HepG2 (cell line): Measurements from ENCODE around the gene KANSL3. TPM values are rescaled to one million over a fixed set of nuclear protein-coding genes. Genes with fewer than 3 reads are reported as not detected.
A peak's percentile ranks its signal among the peaks of the same experiment; 100 is the strongest.

Source experiments
- ATAC-seq: fragments of 200-7000 bp; cut with Tn5 transposase; 3 replicates; pipeline ENCODE4 v1.9.1; 2020; ENCODE audit warnings: mild to moderate bottlenecking, moderate library complexity
- BruUV-seq: library from RNA; stranded (reverse); fragments of 400-500 nt; replicated peaks from 2 replicates; lab custom pipeline; 2021; lab: Mats Ljungman, UMichigan
- CTCF ChIA-PET: fragments of 300-600 bp; formaldehyde crosslinking; extraction: SDS; loops from one replicate; lab custom pipeline; 2021; ENCODE audit warnings: low total read pairs, inconsistent platforms, low intra/inter-chr PET ratio; lab: Yijun Ruan, JAX
- POLR2A ChIA-PET: fragments of 350-600 bp; sonication (Branson Sonifier 250); formaldehyde crosslinking; loops from one replicate; lab custom pipeline; 2020; ENCODE audit warnings: antibody characterized with exemption, inconsistent platforms; lab: Yijun Ruan, JAX
- DNase-seq: peaks from one replicate; pipeline ENCODE4 v3.0.0-alpha.2; 2015; ENCODE audit warnings: low spot score
- FAIRE-seq: peaks from 3 replicates; lab custom pipeline; 2011; peaks lifted over from hg19 to GRCh38; lab: Jason Lieb, UNC
- H2AFZ ChIP-seq: one replicate; pipeline ENCODE4 v1.6.1; 2011; ENCODE audit warnings: low read length, inconsistent platforms
- H3K27ac ChIP-seq: fragments of 300-600 bp; 3 replicates; pipeline ENCODE4 v1.8.0; 2011; ENCODE audit warnings: mixed run types, mild to moderate bottlenecking, mixed read lengths, low read length, inconsistent platforms; ENCODE audit not compliant: insufficient read depth; ENCODE audit errors: extremely low read length
- H3K27me3 ChIP-seq, 2 experiments: fragments of 200-600 bp in 1 of 2; 2 replicates in 1 of 2; 3 replicates in 1 of 2; pipeline versions ENCODE4 v1.6.0 to v1.8.0; 2011; ENCODE audit warnings: low read length in 2 of 2, mild to moderate bottlenecking in 2 of 2, moderate library complexity in 2 of 2, inconsistent platforms in 1 of 2; ENCODE audit not compliant: insufficient read depth in 2 of 2, control insufficient read depth in 1 of 2
- H3K36me3 ChIP-seq, 2 experiments: fragments of 200-600 bp in 1 of 2; replicated peaks in 1 of 2; 2 replicates in 1 of 2; 3 replicates in 1 of 2; pipeline versions ENCODE4 v1.5.1 to v1.8.0; 2011; ENCODE audit warnings: low read length in 2 of 2, inconsistent platforms in 1 of 2; ENCODE audit not compliant: insufficient read depth in 2 of 2, control insufficient read depth in 1 of 2
- H3K4me1 ChIP-seq: 2 replicates; pipeline ENCODE4 v1.5.1; 2012; ENCODE audit warnings: low read length, inconsistent platforms; ENCODE audit not compliant: insufficient read depth
- H3K4me2 ChIP-seq: 2 replicates; pipeline ENCODE4 v1.6.0; 2011; ENCODE audit warnings: low read depth, low read length, inconsistent platforms
- H3K4me3 ChIP-seq, 3 experiments: fragments of 200-600 bp in 1 of 3; sonication (generic), shearing (Covaris generic) in 1 of 3; replicated peaks in 1 of 3; 2 replicates each; pipeline ENCODE4 v1.5.1; 2011 to 2016; ENCODE audit warnings: low read length in 3 of 3, inconsistent platforms in 2 of 3, low read depth in 2 of 3, mild to moderate bottlenecking in 2 of 3, control low read depth in 1 of 3, mixed read lengths in 1 of 3; ENCODE audit not compliant: insufficient read depth in 1 of 3
- H3K79me2 ChIP-seq: one replicate; pipeline ENCODE4 v1.6.1; 2011; ENCODE audit warnings: low read length, inconsistent platforms; ENCODE audit not compliant: insufficient read depth
- H3K9ac ChIP-seq: 2 replicates; pipeline ENCODE4 v1.6.0; 2011; ENCODE audit warnings: mild to moderate bottlenecking, low read depth, low read length, inconsistent platforms; ENCODE audit not compliant: insufficient read depth
- H3K9me3 ChIP-seq: 2 replicates; pipeline ENCODE4 v1.5.1; 2012; ENCODE audit warnings: mild to moderate bottlenecking, low read length
- H4K20me1 ChIP-seq: 2 replicates; pipeline ENCODE4 v1.6.0; 2011; ENCODE audit warnings: inconsistent platforms, mild to moderate bottlenecking, low read length, moderate library complexity; ENCODE audit not compliant: insufficient read depth
- DNMT1 ChIP-seq: sonication (generic); formaldehyde crosslinking; IDR thresholded peaks from 2 replicates; pipeline ENCODE4 v1.5.1; 2020; ENCODE audit warnings: mild to moderate bottlenecking, missing genetic modification reagents
- FOXA1 ChIP-seq, 2 experiments: fragments of 450-650 bp in 1 of 2; sonication (generic) in 1 of 2; formaldehyde crosslinking in 1 of 2; IDR thresholded peaks; 2 replicates each; pipeline versions ENCODE4 v1.4.0 to v1.6.1; 2016 to 2020; ENCODE audit warnings: missing genetic modification reagents in 1 of 2
- GFI1 ChIP-seq: sonication (generic); formaldehyde crosslinking; IDR thresholded peaks from 2 replicates; pipeline ENCODE4 v1.5.0; 2020; ENCODE audit warnings: missing genetic modification reagents, mild to moderate bottlenecking, borderline replicate concordance
- KLF16 ChIP-seq, 2 experiments: sonication (generic) in 1 of 2; formaldehyde crosslinking in 1 of 2; IDR thresholded peaks; 2 replicates each; pipeline versions ENCODE4 v1.6.1 to v1.8.0; 2016 to 2023; ENCODE audit warnings: missing genetic modification reagents in 2 of 2, missing compliant biosample characterization in 1 of 2
- MTF2 ChIP-seq: sonication (generic); formaldehyde crosslinking; IDR thresholded peaks from 2 replicates; pipeline ENCODE4 v1.5.0; 2020; ENCODE audit warnings: missing genetic modification reagents, borderline replicate concordance
- NRL ChIP-seq: sonication (generic); formaldehyde crosslinking; IDR thresholded peaks from 2 replicates; pipeline ENCODE4 v1.5.0; 2020; ENCODE audit warnings: missing genetic modification reagents, mild to moderate bottlenecking, moderate library complexity, borderline replicate concordance
- SAP130 ChIP-seq: IDR thresholded peaks from 2 replicates; pipeline ENCODE4 v1.6.1; 2016; ENCODE audit warnings: low read depth
- SIN3B ChIP-seq: fragments of 150-350 bp; IDR thresholded peaks from 2 replicates; pipeline ENCODE4 v1.6.1; 2014; ENCODE audit warnings: low read length
- ZNF678 ChIP-seq: sonication (generic); formaldehyde crosslinking; IDR thresholded peaks from 2 replicates; pipeline ENCODE4 v1.4.0; 2020; ENCODE audit warnings: mild to moderate bottlenecking, missing genetic modification reagents
- WGBS: methylation state at CpG from one replicate; pipeline ENCODE4 v1.1.6; 2017; ENCODE audit warnings: low lambda C conversion rate; 5-methylcytosine and 5-hydroxymethylcytosine counted together
- in situ Hi-C: cut with HindIII; loops from 2 replicates; pipeline ENCODE4 v1.10.0; 2017; ENCODE audit warnings: low pct_unique_long_range_greater_than_20kb; ENCODE audit not compliant: extremely low pct_ligation_motif_present
- intact Hi-C: fragments of 100-400 bp; cut with micrococcal nuclease; formaldehyde crosslinking; loops from one replicate; pipeline ENCODE4 v1.10.0; 2022; ENCODE audit not compliant: unreplicated experiment
- polyA plus RNA-seq, 8 experiments: library from polyadenylated mRNA; depleted of rRNA in 3 of 8; stranded (reverse) in 7 of 8; unstranded in 1 of 8; fragments of >200 nt; fragmentation: Illumina TruSeq in 4 of 8; extraction: Trizol in 4 of 8; gene quantifications; 2 replicates each; pipeline versions ENCODE4 v1.2.1 to v1.2.3, GENCODE V29; 2011 to 2016; ENCODE audit warnings: low read depth in 4 of 8, missing spikeins in 1 of 8, mixed read lengths in 1 of 8; ENCODE audit not compliant: insufficient read depth in 1 of 8
- total RNA-seq, 5 experiments: library from RNA; depleted of rRNA; stranded (reverse); fragments of >200 nt; fragmentation: Illumina TruSeq; extraction: Trizol; gene quantifications; 2 replicates each; pipeline ENCODE4 v1.2.3, GENCODE V29; 2016; ENCODE audit warnings: low read depth in 1 of 5
- TF ChIP-seq, protein P1 (sequence below): sonication (generic); formaldehyde crosslinking; IDR thresholded peaks from 2 replicates; pipeline ENCODE4 v1.4.0; 2020; ENCODE audit warnings: mild to moderate bottlenecking, missing genetic modification reagents
- TF ChIP-seq, protein P2 (sequence below): sonication (generic); formaldehyde crosslinking; IDR thresholded peaks from 2 replicates; pipeline ENCODE4 v1.5.1; 2020; ENCODE audit warnings: mild to moderate bottlenecking, moderate library complexity, missing genetic modification reagents
- TF ChIP-seq, protein P3 (sequence below): sonication (generic); formaldehyde crosslinking; IDR thresholded peaks from 2 replicates; pipeline ENCODE4 v1.8.1; 2023; ENCODE audit warnings: mild to moderate bottlenecking, inconsistent platforms, moderate library complexity, missing genetic modification reagents, borderline replicate concordance
- TF ChIP-seq, protein P4 (sequence below): sonication (generic); formaldehyde crosslinking; IDR thresholded peaks from 2 replicates; pipeline ENCODE4 v1.8.1; 2023; ENCODE audit warnings: mild to moderate bottlenecking, missing genetic modification reagents

Gene KANSL3
- total and polyA plus RNA-seq, 2 of the 13 experiments (the other 11 are each of a cell fraction or from before 2014, with no cell fraction given), result 20.8 to 37.3 TPM

DNA sequence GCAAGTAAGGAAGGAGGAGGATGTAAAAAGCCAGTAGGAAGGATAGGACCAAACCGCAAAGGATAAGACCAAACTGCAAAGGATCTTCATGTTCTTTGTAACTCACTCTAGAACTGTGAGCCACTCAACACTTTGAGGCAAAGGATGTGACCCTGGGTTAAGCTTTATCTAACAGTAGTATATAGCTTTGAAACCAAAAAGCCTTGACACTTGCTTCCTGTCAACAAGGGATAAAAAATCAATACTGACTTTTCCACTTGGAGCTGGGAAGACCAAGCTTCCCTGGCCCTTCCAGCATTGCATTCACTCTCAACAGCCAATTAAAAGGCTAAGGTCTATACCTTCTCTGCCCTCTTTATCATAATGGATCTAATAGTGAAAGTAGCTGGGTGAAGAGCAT is 22.0 kb downstream of the KANSL3 start:
- Histone ChIP-seq H2AFZ (no peak overlapping the region), H3K9me3 (no peaks in the 10 kb centered on the region), H3K27me3 (no peaks in the 10 kb centered on the region), H3K4me1 (peaks cover 17% of the 10 kb centered on the region), H3K4me3 (no peak overlapping the region), H3K27ac (peak overlapping the region; percentile 2), H3K79me2 (no peaks in the 10 kb centered on the region), H3K9ac (no peak overlapping the region), H3K36me3 (peaks cover 34 to 68% of the 10 kb centered on the region in 2 experiments), H4K20me1 (no peaks in the 10 kb centered on the region), H3K4me2 (no peak overlapping the region)
- CTCF ChIA-PET, result no interaction called here
- FAIRE-seq (no peak), ATAC-seq (peak; percentile 84), DNase-seq (no peak)
- in situ Hi-C loops, result no loop called here
- POLR2A ChIA-PET, result interaction anchor here (1.1 kb wide), 1 partner anchor 21 kb away, joined by 4 read pairs; the partner anchor contains the start of gene KANSL3
- no TSS peak for BruUV-seq
- intact Hi-C loops, result no loop called here
- WGBS, result 86% methylated on average over 1 of the region's 1 CpG
- TF ChIP-seq SAP130 (CRISPR knock-in tag) (peak; percentile 42; the same call in 1 of the 2 replicates), NRL (CRISPR knock-in tag) (no peak), DNMT1 (CRISPR knock-in tag) (no peak), SIN3B (no peak), GFI1 (CRISPR knock-in tag) (no peak), KLF16 (CRISPR knock-in tag; IDR thresholded peaks at IDR 0.05) (no peak), FOXA1 (IDR thresholded peaks at IDR 0.05) (no peak), FOXA1 (CRISPR knock-in tag; IDR thresholded peaks at IDR 0.05) (peak; percentile 49; the same call in 1 of the 2 replicates), MTF2 (CRISPR knock-in tag) (no peak), ZNF678 (CRISPR knock-in tag) (no peak)
- TF ChIP-seq, protein P1, sequence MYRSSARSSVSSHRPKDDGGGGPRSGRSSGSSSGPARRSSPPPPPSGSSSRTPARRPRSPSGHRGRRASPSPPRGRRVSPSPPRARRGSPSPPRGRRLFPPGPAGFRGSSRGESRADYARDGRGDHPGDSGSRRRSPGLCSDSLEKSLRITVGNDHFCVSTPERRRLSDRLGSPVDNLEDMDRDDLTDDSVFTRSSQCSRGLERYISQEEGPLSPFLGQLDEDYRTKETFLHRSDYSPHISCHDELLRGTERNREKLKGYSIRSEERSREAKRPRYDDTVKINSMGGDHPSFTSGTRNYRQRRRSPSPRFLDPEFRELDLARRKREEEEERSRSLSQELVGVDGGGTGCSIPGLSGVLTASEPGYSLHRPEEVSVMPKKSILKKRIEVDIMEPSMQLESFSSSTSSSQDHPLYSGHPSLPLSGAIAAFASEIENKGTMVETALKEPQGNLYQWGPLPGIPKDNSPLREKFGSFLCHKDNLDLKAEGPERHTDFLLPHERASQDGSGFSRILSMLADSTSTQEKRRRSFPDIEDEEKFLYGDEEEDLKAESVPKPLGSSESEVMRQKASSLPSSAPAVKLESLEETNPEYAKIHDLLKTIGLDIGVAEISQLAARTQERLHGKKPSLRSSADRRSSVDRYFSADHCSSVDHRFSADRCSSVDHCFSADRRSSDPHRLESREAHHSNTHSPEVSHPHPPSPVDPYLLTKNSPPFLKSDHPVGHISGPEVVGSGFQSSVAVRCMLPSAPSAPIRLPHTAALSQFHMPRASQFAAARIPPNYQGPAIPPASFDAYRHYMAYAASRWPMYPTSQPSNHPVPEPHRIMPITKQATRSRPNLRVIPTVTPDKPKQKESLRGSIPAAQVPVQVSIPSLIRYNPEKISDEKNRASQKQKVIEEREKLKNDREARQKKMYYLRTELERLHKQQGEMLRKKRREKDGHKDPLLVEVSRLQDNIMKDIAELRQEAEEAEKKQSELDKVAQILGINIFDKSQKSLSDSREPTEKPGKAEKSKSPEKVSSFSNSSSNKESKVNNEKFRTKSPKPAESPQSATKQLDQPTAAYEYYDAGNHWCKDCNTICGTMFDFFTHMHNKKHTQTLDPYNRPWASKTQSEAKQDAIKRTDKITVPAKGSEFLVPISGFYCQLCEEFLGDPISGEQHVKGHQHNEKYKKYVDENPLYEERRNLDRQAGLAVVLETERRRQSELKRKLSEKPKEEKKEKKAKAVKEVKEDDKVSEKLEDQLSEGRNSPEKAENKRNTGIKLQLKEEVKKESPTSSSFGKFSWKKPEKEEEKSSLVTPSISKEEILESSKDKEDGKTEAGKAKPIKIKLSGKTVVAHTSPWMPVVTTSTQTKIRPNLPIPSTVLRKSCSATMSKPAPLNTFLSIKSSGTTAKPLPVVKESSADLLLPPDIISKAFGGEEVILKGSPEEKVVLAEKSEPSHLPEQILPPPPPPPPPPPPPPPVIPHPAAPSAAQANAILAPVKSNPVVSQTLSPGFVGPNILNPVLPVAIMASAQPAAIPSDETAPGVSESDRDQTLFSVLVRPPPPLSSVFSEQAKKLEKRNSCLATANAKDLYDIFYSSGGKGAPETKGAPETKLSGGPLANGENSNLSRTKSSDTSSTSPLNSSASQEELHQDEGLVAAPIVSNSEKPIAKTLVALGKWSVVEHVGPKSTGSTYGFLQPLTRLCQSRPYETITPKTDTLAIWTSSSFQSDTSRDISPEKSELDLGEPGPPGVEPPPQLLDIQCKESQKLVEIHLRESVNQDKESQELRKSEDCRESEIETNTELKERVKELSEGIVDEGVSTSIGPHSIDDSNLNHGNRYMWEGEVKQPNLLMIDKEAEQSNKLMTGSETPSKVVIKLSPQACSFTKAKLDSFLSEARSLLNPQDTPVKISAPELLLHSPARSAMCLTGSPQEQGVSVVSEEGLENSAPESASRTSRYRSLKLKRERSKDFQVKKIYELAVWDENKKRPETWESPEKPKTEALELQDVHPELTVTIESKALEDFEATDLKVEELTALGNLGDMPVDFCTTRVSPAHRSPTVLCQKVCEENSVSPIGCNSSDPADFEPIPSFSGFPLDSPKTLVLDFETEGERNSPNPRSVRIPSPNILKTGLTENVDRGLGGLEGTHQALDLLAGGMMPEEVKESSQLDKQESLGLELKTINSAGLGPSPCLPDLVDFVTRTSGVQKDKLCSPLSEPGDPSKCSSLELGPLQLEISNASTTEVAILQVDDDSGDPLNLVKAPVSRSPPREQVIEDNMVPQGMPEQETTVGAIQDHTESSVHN (CRISPR knock-in tag), result no peak
- TF ChIP-seq, protein P2, sequence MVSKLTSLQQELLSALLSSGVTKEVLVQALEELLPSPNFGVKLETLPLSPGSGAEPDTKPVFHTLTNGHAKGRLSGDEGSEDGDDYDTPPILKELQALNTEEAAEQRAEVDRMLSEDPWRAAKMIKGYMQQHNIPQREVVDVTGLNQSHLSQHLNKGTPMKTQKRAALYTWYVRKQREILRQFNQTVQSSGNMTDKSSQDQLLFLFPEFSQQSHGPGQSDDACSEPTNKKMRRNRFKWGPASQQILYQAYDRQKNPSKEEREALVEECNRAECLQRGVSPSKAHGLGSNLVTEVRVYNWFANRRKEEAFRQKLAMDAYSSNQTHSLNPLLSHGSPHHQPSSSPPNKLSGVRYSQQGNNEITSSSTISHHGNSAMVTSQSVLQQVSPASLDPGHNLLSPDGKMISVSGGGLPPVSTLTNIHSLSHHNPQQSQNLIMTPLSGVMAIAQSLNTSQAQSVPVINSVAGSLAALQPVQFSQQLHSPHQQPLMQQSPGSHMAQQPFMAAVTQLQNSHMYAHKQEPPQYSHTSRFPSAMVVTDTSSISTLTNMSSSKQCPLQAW (CRISPR knock-in tag), result 0 out of 2 replicates have a peak, but pooled peaks have one; percentile 36
- TF ChIP-seq, protein P3, sequence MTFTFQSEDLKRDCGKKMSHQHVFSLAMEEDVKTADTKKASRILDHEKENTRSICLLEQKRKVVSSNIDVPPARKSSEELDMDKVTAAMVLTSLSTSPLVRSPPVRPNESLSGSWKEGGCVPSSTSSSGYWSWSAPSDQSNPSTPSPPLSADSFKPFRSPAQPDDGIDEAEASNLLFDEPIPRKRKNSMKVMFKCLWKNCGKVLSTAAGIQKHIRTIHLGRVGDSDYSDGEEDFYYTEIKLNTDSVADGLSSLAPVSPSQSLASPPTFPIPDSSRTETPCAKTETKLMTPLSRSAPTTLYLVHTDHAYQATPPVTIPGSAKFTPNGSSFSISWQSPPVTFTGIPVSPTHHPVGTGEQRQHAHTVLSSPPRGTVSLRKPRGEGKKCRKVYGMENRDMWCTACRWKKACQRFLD (CRISPR knock-in tag), result no peak
- TF ChIP-seq, protein P4, sequence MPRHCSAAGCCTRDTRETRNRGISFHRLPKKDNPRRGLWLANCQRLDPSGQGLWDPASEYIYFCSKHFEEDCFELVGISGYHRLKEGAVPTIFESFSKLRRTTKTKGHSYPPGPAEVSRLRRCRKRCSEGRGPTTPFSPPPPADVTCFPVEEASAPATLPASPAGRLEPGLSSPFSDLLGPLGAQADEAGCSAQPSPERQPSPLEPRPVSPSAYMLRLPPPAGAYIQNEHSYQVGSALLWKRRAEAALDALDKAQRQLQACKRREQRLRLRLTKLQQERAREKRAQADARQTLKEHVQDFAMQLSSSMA (CRISPR knock-in tag), result no peak
